GM19395 (cell line): ENCODE results near the gene HOXA7.

Experiments used
- ATAC-seq: cut with Tn5 transposase; IDR thresholded peaks from one replicate; pipeline ENCODE4 v1.9.1; 2021; ENCODE audit warnings: mild to moderate bottlenecking, moderate library complexity; ENCODE audit not compliant: unreplicated experiment

The HOXA7 gene

DNA sequence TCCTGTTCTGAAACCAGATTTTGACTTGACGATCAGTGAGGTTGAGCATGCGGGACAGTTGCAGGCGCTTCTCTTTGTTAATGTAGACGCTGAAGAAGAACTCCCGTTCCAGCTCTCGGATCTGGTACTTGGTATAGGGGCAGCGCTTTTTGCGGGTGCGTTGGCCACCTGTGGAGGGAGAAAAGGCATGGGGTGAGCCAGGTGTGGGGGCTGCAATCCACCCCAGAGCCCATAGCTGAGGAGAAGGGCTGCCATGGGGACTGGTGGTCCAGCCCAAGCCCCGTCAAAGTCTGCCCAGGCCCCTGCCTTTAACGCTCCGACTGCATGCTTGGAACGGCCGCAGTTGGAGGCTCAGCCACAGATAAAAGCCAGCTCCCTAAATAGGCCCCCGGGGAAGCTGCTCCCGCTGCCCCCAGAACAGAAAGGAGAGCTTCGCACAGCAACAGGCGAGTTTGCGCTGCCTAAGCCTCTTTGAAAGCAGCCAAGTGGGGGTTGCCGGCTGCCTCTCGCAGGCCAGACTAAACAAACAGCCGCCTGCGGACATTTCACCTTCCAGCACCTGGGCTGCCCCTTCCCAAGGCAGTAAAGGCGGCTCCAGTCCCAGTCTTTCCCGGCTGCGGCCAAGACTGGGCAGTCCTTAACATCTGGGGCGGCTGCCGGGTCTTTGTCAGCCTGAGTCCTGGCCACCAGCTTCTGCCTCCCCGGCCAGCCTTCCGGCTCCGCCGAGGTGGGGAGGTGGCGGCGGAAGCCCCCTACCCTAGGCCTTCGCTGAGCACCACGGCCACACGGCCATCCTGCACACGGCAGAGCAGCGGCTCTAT, 26.6 kb upstream of the HOXA7 start:
- ATAC-seq: no peak

GRCh38 chr7:27182285-27182841, 25.9 kb upstream of the HOXA7 start:
- ATAC-seq: no peak

DNA sequence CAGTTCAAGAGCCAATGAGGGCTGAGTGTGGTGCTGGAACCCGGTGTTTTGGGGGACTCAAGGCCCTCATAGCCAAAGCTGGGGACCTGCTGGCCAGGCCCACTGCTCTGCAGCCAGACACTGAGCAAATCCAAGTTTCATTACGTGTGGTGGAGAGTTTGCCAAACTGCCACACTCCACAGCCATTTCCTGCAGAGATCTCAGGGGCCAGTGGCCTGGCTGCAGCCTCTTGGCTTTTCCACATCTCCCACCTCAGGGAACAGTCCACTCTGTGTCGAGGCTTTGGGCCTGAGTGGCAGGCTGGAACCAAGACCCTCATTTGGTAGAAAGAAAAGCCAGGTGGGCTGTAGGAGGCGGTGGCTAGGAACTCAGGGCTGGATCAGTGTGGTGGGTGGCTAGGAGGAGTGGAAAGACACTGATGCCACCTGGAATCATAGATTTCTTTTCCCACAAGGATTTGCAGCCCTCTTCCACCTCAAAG, 25.4 kb upstream of the HOXA7 start:
- ATAC-seq: no peak

DNA sequence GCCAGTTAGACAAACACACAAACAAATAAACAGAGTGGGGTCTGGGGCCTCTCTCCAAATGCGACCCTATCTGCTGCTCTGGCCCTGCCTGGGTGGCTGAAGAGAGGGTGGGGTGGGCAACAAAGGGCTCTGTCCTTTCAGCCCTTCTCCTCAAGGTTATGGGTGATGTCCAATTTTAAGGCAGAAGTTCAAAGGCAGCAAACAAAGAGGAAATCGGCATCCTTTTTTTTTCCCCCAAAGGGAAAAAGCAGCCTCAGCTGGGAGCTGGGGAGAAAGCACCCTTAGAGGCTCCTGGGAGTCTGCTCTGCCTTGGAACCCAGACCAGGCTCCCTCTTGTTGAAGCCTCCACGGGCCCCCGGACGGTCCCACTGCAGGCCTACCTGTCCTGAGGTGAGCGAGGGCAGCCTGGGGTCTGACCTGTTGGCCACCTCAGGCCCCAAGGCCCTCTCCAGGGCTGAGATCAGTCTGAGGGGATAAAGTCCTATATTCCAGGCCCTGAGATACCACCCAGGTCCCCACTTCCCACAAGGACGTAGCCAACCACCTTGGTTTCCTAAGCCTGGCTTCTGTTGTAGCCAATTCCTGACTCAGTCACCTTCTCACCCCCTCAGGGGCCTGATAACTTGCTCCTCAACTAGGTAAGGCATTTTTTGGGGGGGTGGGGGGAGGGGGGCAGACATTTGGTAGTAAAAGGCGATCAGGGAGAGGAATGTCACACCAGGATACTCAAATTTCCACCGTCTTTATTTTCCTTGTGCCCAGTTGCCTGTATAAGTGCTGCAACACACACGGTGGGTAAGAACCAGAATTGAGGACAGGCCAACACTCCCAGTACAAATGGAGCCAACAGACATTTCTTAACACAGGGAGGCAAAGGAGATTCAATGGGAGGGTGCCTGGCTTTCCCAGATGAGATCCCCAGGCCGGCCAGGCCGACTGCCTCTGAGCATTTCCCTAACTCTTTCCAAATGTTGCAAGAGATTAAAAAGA, 24.3 kb upstream of the HOXA7 start:
- ATAC-seq: no peak

DNA sequence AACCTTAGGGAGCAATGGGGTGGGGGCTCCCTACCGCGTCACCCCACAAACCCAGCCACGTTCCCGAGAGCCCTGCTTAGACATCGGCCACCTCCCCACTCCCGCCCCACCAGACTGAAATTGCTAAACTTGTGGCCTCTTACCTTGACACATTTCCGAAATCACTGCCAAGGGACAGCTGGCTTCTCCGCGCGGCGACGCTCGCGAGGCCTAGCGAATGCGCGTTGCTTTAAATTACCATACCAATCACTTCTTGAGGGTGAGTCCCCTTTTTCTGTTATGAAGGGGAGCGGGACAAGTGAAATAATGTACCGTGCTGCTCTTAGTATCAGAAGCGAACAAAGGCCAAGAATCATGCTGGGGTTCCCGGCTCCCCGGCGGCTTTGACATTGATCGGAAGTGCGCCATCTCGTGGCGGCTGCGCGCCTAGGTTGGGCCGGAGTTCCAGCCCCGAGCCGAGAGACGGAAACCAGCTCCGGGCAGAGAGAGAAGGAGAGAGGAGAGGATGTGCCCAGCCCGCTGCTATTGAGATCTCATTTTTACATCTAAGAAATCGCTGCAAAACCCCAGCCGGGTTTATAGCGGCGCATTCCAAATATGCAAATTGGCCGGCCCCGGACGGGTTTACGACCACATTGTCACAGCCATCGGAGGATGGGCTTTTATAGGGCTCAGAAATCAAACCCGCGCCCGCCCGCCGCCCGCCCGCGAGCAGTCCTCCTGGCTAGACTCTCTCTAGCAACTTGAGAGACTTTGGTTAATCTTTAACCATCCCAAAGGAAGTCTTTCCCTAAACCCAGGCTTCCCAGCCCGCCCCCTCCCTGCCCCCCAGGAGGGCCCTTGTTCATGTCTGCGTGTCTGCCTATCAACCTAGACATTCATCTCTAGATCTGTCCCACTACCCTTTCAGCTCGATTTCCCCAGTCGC, 23.3 kb upstream of the HOXA7 start:
- no peak for ATAC-seq

DNA sequence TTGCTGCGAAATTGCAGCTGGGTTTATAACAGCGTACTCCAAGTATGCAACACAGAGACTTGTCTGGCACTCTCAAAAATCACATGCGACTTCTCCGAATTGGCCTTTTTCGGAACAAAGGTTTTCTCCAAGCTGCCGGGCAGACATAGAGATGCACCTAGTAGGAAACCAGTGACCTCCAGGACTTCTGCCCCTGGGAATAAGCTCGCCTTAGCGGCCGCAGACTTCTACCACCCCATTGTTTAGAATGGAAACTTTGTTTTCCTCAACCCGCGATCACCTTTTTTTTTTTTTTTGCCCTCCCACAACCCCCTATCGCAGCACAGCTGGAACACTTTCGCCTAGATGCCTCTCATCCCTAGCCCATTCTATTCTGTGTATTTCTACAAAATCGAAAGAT, 22.6 kb upstream of the HOXA7 start:
- no peak for ATAC-seq

GRCh38 chr7:27178366-27178765, 21.9 kb upstream of the HOXA7 start:
- ATAC-seq: no peak

DNA sequence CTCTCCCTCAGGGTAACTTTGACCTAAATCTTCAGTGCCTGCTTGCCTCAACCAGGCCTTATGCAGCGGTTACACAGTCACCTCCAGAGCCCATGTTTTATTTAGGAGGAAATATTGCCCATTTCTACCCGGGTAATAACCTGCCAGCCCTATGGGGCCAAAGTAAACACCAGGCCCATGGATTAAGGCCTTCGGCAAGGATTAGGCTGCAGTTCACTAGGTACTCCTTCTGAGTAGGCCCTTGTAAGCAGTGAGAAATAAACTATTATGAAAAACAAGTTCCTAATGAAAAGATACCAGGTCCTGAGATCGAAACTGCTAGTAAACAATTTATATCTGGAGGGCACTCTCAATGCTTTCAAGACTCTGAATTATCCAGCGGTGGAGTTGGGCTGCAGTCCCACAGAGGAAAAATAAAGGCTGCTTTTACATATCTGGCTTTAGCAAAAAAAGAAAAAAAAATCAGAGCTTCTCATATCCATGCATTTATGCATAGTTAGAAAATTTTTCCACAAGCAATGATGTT, 21.4 kb upstream of the HOXA7 start:
- no peak for ATAC-seq

- ATAC-seq: no peak
Measured at GRCh38 chr7:27176962-27177794, 20.7 kb upstream of the HOXA7 start.

GRCh38 chr7:27176524-27176845, 20.0 kb upstream of the HOXA7 start:
- ATAC-seq: no peak

- ATAC-seq: no peak
Measured at GRCh38 chr7:27175626-27176523, 19.4 kb upstream of the HOXA7 start.

DNA sequence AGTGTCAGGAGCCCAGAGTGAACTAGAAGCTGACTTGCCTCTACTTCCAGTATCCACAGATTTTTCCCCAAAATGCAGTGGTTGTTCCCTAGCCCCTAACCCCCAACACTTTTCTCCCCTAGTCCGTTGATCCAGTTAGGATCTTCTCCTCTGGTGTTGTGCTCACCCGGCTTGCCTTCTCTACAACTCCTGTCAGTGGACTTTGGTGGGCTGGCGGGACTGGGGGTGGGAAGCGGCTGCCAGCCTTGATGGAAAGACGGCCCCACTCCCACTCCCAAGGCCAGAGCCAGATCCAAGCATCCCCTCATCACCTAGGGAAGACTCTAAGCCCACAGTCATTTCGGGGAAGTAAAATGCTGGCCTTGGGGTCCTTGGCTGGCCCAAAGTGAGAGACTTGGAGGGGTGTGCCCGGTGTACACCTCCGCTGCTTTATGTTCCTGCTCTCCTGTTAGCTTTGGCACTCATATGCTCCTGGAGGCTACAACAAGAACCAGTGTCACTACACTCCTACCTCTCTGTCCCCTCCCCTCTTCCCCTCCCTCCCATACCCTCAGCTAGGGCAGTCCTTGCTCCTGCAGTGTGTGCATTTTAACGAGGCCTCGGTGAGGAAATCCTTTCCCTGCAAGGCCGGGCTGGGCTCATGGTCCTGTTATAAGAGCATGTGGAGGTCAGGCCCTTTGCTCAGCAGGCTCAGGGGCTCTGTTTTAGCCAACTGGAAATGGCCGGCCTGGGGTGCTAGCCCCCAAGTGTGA, 18.6 kb upstream of the HOXA7 start:
- ATAC-seq: no peak

- no peak for ATAC-seq
Measured at GRCh38 chr7:27173956-27174873, 17.7 kb upstream of the HOXA7 start, which contains the start of gene HOXA10. TSS of gene HOXA10 (minus strand) at chr7:27174320. CDS start at chr7:27174306, 14 bp downstream.

DNA sequence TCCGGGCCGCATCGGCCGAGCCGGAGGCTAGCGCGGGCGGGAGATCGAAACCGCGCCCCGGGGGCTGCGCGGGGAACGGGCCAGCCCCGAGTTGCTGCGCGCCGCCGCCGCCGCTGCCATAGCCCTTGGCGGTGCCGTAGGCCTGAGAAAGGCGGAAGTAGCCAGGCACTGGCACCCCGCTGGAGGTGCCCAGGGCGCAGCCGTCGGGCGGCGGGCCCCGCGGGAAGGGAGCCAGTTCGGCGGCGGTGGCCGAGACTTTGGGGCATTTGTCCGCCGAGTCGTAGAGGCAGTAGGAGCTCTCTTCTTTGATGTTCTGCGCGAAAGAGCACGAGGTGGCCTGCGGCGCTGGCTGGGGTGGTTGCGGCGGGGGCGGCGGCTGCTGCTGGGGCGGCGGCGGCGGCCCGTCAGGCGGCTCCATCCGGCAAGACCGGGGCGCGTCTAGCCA, 17.1 kb upstream of the HOXA7 start:
- no peak for ATAC-seq

- no peak for ATAC-seq
Measured at GRCh38 chr7:27172823-27173510, 16.5 kb upstream of the HOXA7 start.

DNA sequence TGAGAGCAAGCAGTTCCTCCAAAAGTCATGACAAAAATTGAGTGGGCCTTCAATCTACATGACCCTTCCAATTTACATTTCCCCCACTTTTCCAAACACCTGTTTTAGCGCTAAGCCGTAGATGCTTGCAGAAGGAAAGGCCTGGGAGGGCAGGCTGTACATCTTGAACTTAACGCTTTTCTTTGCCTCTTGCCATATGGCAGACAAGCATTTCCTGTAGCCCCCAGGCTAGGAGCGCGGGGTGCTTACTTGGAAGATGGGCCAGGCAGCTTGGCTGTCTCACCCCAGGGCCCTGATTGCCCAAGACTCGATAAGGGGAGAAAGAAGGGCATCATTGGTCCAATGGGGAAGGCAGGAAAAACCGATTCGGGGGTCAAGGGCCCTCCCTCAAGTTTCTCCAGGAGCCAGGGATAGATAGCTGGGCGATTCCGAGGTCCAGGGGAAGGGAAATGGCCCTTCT, 15.9 kb upstream of the HOXA7 start:
- ATAC-seq: no peak
